Prostate gland (tissue), 2 donors: ENCODE results near the gene PSME2.

ENCODE experiments used
- CTCF ChIP-seq, 4 experiments: fragments of 200-600 bp in 2 of 4; fragments of 450-650 bp in 2 of 4; sonication (generic) in 2 of 4; IDR thresholded peaks; 1 replicate in 3 of 4; 2 replicates in 1 of 4; pipeline ENCODE4 v1.5.1; 2016 to 2019; ENCODE audit warnings: antibody characterized with exemption in 4 of 4, mild to moderate bottlenecking in 2 of 4, moderate library complexity in 2 of 4
- POLR2A ChIP-seq: fragments of 450-650 bp; IDR thresholded peaks from one replicate; pipeline ENCODE4 v1.6.1; 2016; ENCODE audit warnings: antibody characterized with exemption, mild to moderate bottlenecking

GRCh38 chr14:24108336-24108874 is 38.0 kb downstream of the PSME2 start:
- TF ChIP-seq CTCF (IDR thresholded peaks at IDR 0.05): no peak
- no peak for TF ChIP-seq POLR2A
